ENCODE measurements around the gene CCS.

DNA sequence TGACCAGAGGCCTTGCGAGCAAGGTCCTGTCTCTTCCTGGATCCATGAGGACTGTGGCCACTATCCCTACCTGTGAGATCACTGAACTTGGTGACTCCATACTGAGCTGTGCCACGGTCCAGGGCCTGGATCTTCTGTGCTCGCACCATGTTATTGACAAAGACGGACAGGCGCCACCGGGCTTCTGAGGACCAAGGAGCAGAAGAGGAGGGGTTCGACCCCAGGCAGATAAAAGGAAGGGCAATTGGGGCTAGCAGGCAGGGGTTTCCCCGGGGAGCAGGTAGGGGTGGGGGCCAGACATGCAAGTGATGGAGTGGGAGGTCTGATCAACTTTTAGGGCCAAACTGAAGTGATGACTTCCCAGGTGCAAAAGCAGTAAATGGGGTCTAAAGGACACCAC, 26.8 kb upstream of the CCS start:
- no peak for TF ChIP-seq POLR2A (IDR thresholded peaks at IDR 0.05)
- TF ChIP-seq, protein P1, sequence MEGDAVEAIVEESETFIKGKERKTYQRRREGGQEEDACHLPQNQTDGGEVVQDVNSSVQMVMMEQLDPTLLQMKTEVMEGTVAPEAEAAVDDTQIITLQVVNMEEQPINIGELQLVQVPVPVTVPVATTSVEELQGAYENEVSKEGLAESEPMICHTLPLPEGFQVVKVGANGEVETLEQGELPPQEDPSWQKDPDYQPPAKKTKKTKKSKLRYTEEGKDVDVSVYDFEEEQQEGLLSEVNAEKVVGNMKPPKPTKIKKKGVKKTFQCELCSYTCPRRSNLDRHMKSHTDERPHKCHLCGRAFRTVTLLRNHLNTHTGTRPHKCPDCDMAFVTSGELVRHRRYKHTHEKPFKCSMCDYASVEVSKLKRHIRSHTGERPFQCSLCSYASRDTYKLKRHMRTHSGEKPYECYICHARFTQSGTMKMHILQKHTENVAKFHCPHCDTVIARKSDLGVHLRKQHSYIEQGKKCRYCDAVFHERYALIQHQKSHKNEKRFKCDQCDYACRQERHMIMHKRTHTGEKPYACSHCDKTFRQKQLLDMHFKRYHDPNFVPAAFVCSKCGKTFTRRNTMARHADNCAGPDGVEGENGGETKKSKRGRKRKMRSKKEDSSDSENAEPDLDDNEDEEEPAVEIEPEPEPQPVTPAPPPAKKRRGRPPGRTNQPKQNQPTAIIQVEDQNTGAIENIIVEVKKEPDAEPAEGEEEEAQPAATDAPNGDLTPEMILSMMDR (IDR thresholded peaks at IDR 0.05), result no peak

Data from right lobe of liver (tissue), 4 donors.